HG02588 (cell line): ENCODE results near the gene HERC2.
"Not testable (repeated sequence)": the region's sequence is repeated elsewhere in the genome, so short reads cannot be mapped to it uniquely, and the experiment has no call there.

ENCODE experiments used
- ATAC-seq: cut with Tn5 transposase; IDR thresholded peaks from one replicate; pipeline ENCODE4 v1.9.1; 2021; ENCODE audit warnings: mild to moderate bottlenecking, moderate library complexity; ENCODE audit not compliant: unreplicated experiment

The HERC2 gene

DNA sequence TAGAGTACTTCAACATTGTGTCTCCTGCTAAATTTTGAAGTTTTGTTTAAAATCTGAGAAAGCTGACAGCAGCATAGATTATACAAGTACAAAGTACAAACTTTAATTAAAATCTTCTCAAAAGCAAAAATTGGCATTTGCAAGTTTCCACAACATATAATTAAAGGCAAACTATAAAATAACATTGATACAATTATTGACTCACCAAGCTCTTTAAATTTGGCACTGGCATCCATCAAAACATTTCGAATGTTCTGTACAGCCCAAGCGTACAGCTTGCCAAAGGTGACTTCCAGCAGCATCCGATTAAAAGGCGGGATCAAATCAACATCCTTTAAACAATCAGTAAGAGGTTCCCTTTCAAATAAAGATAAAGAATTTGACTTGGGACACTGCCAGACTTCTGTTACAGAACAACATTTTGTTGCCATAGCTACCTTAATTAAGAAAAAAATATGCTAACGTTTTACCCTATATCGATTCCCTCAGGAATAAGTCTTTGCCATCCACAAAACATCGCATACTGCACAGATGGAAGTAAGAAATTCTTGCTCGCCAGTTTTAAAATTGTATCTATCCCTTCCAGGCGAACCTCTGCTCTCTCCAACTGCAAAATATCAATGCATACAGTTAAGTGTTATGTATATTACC, 92.9 kb downstream of the HERC2 start:
- ATAC-seq, result not testable (repeated sequence)

DNA sequence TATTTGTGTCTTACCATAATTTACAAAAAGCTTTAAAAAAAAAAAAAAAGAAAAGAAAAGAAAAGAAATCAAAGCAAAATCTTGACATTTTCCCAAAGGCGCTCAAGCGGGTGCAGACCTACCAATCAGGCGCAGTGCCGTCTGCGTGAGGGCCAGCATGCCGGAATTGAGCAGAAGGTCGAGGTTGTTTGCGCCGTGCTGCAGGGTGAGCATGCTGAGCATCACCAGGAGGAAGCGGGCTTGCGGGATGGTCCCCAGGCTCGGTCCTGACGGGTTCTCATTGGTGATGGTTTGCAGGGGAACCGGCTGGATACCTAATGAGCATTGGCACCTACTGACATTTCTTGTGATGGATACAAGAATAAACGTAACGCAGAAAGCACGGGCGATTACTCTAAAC, 93.9 kb downstream of the HERC2 start:
- no peak for ATAC-seq

DNA sequence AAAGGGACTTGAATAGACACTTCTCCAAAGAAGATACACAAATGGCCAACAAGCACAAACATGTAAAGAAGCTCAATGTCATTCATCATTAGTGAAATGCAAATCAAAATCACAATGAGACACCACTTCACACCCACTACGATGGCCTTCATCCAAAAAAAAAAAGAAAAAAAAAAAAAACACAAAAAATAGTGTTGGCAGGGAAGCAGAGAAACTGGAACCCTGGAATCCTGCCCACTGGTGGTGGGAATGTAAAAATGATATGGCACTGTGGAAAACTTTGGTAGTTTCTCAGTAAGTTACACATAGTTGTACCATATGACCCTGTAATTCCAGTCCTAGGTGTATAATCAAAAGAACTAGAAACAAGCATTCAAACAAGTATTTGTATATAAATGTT, 94.7 kb downstream of the HERC2 start:
- ATAC-seq, result not testable (repeated sequence)

DNA sequence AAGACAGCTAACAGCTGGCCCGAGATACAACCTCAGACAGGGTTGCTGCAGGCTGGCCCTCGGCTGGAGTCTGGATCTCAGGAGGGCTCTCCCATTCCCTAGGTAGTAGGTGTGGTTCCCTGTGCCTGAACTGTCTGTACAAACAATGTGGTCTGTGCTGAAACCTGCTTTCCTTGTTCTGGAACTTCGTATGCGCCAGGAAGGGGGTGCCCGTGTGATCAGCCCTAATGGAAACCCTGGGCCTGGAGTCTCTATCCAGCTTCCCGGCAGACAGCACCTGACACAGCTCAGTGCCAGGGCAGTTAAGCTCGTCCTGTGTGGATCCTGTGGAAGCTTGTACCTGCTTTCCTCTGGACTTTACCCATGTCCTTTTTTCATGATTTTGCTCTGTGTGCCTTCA, 99.4 kb downstream of the HERC2 start:
- ATAC-seq, result not testable (repeated sequence)

DNA sequence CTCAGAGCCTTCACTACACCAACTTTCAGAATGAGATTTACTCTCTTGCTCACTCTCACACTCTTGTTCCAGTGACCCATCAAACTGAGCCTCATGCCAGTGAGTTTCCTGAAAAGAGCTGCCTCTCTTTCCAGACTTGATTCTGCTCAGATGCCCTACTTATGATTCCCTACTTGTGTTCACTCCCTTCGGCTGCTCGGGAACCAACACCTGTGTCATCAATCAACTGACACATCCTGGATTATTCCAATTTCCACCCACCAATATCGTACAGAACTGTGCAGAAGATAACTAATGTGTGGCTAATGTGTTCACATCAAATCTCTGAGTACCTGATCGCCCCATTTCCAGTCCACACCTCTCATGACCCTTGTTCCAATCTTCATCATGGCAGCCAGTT, 100.3 kb downstream of the HERC2 start:
- not testable (repeated sequence) for ATAC-seq

DNA sequence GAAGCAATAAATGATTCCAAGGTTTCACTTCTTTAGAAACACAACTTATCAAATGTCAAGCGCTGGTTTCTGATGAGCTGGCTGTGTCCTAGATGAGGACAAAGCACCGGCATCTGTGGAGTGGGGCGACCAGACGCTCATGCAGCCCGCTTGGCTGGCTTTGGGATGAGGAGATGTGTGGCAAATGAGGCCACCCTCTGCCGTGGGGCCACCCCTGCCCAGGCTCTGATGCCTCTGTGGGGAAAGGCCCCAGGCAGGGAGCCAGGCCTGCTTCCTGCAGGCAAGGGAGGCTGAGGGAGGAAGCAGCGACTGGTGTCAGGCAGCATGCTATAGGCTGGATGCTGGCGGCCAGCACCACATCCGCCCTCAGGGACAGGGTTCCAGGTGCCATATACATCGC, 102.9 kb downstream of the HERC2 start:
- no peak for ATAC-seq

DNA sequence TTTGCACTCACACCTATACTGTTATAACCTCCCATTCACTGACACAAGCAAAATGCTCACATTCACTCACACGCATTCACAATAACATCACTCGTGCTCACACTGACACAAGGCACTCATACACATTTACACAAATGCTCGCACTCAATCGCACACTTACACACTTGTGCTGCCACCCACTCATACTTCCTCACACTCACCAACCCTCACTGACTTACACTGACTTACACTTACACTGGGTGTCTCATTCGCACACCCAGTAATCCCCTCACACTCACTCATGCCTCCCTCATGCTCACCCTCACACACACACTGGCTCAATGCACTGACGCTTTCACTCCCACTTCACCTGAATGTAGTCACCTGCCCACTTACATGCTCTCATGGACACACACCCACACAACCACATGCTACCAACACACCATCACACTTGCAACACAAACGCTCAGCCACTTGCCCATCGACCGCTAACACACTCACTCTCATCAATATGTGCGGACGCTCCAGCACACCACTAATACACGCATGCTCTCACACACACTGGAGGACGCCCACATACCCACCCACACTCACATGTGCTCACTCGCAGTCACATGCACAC, 104.9 kb downstream of the HERC2 start:
- ATAC-seq, result not testable (repeated sequence)

DNA sequence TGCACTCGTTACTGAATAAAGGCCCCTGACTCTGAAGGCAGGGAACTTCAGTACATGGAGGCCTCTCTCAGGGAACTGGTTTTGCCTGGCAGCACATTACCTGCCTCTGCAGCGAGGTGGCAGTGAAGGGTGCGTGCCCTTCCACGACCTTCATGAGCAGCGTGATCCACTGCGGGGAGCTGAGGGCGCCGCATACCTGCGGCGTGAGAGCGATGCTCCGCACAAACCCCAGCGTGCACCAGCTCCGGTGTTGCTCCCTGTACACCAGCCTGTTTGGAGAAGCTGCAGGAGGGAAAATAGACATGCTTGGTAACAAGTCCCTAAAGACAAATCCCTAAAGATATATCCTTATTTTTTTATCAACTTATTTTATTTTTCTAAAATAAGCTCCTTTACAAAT, 106.5 kb downstream of the HERC2 start:
- not testable (repeated sequence) for ATAC-seq

DNA sequence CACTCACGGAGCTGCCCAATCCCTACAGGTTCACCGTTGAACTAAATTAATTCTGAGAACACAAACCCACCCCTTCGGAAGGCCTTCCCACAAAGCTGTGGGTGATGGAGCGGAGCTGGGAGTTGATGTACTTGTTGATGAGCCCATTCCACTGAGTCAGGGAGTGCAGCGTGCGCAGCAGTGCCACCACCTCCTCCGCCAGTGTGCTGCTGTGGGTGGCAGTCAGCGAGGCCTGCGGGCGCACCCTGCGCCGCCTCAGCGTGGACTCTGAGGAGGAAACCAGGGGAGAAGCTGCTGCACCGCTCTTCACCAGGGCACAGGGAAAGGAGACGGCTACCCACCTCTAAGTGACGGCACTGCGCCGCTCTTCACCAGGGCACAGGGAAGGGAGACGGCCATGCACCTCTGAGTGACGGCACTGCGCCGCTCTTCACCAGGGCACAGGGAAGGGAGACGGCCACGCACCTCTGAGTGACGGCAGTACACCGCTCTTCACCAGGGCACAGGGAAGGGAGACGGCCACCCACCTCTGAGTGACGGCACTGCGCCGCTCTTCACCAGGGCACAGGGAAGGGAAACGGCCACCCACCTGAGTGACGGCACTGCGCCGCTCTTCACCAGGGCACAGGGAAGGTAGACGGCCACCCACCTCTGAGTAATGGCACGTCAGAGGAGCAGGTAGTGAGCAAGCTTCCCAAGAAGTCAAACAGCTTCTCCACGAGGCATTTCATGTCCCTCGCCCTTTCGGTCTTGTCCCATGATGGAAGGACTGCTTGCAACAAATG, 107.8 kb downstream of the HERC2 start:
- ATAC-seq, result not testable (repeated sequence)

DNA sequence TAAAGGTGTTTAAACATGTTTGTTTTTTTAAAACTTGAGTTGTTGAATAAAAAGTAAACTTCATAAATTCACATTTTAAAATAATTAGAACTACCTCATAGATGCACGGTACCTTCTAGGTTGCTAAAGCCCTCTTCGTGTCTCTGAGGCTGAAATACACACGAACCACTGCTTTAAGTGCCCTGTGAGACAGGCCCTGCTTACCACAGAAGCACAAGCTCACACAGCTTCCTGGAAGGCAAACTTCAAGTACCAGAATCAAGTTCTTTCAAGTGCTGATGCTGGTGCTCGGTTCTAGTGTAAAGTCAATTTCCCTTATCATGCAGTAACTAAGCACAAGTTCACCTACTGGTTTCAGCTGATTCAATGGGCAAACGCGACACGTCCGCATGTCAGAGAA, 108.6 kb downstream of the HERC2 start:
- ATAC-seq, result not testable (repeated sequence)

DNA sequence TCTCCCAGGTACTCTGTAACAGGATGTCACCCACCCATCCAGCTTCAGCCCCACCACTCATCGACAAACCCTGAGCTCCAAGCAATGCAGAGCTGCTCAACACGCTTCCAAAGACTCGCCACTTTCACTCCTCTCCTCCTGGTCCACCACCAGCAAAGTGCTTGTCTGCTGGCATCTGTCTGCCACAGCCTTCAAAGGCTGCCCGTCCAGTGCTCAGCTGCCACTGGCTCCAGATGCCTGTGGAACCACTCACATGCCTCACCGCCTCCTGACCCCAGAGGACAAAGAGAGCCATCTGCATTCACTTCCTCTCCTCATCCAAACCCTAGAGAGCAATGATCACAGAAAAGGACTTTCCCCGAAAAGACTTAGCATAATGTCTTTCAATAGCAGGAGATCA, 113.4 kb downstream of the HERC2 start:
- ATAC-seq, result no peak

DNA sequence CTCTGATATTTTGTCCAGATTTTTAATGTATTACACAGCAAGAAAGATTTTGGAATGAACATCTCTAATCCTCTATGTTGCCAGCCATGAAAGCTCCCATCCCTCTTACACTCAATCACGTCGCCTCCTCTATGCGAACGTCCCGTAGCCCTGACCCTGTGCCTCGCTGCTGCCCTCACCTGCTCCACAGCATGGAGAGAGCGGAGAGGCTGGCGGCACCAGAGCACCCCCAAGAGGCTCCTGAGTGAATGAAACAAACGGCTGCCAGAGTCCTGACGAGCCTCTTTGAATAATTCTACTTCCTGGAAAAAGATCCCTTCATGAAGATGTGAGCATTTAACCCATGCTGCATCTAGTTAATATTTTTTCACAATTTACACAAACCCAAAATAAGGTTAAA, 116.3 kb downstream of the HERC2 start:
- ATAC-seq, result not testable (repeated sequence)

DNA sequence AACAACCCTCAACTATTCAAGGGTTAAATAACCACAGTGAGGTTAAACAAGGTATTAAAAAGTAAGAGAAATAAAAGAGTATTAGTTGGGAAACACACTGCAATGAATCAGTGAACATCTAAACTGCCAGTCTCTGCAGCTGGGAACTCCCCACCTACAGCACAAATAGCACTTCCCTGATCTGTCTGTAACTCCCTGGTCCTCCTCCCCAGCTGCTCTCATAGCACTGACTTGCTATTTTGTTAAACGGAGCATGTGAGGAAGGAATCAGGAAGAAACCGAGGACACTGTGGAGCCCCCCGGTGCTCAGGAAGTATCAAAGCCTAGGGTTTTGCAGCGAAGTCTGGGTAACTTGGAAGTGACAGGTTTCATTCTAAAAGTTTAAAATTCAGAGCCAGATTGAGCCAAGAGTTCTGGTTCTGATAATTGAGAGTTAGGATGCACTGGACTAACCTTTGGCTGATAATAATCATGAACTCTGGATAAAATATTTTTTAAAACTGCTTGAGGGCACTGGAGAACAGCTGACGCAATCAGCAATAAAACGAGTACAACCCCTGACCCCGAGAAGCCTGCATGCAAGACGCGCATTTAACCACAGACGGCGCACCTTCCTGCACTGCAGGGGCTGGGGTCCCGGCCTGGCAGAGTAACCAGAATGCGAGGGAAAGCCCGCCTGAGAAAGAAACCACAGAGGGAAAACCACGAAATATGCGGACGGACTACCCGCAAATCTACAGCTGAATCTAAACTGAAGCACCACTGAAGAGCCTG, 118.7 kb downstream of the HERC2 start:
- not testable (repeated sequence) for ATAC-seq

DNA sequence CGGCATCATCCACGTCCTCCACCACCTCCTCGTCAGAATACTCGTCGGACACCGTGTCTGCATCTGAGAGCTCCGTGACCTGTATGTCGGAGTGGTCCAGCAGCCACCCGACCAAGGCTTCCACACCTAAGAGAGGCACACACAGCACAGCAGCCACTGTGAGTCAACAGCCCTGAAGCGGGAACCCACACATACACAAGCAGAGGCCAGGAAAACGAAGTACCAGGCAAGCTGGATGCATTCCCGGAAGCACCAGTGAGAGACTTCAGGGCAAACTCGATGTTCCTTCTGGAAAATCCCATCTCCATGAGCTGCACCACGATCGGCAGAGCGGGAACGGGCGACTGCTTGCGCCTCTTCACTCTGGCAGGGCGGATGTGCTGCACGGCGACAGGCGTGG, 119.9 kb downstream of the HERC2 start:
- not testable (repeated sequence) for ATAC-seq

DNA sequence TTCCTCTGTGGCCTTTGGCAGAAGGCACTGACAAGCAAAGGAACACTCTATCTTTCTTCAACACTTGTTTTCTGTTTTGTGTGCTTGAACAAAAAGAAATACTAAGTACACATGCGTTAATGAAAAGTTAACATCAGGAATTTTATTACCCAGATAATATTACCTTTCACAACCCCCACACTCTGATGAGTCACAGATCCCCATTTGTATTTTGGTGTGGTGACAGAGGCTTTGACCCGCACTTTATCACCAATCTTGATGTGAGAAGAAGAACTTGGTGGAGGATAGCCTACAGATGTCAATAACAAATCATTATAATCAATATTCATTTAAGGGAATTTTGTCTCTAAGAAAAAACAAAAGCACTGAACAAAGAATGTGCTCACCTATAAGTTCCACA, 123.8 kb downstream of the HERC2 start:
- not testable (repeated sequence) for ATAC-seq

DNA sequence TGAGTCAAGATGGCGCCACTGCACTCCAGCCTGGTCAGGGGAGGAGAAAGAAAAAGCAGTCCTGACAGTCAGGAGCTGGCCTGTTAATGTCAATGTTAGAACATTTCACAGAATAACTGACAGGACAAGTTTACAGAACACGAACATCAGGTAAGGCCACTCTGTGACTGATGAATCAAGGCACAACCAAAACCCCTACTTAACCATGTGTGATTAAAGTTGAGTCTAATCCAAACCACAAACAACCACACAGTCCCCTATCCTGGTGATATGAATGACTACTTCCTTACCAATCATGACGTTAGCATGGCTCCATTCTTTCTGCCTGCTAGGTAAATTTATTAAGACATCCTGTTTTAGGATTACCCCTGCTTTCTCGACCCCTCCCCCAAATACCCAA, 124.3 kb downstream of the HERC2 start:
- ATAC-seq, result not testable (repeated sequence)

DNA sequence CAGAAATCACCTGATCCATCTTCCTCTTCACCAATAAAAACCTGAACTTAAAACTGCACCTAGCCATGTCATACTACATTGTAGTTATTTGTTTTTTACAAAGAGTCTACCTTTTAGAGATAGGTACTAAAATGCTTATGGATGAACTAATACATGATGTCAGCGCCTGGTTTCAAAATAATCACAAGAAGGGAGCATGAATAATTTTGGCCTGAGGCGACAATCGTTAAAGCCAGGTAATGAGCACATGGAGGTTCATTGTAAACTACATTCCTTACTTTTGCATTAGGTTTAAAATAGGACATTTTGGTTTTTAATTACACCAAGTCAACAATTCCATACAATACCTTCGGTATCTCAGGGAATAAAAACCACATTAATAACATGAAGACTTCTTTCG, 125.4 kb downstream of the HERC2 start:
- ATAC-seq, result not testable (repeated sequence)

DNA sequence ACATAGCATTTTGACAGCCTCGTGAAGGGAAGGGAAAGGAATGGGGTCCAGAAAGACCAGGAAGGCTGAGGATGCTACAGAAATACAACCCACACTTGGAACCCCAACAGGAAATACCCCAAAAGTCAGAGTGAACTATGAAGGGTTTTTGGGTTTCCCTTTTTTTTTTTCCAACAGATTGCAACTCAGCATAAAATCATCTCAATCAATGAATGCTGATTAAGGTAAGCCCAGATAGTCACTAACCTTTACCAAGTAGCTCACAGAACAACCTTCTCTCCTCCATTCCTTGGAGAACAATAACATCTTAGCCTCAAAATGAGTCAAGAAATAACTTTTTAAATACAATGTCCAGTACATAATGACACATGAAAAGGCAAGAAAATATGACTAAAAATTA, 129.2 kb downstream of the HERC2 start:
- no peak for ATAC-seq

DNA sequence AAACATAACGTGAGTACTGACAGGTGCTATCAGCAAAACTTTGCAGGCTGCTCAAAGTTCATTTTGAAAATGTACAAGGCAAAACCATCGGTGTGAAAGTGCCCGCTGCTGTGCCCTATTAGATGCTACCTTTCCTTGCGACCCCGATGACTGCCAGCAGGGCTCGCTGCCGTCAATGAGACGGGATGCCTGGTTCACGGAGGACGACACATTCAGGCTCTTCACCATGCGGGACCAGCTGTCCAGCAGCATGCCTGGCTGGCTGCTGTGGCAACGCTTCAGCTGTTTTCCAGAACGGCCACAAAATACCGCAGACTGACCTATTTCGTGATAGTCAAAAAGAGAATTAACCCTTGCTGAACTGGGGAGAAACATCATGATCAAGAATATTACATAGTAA, 130.1 kb downstream of the HERC2 start:
- no peak for ATAC-seq

DNA sequence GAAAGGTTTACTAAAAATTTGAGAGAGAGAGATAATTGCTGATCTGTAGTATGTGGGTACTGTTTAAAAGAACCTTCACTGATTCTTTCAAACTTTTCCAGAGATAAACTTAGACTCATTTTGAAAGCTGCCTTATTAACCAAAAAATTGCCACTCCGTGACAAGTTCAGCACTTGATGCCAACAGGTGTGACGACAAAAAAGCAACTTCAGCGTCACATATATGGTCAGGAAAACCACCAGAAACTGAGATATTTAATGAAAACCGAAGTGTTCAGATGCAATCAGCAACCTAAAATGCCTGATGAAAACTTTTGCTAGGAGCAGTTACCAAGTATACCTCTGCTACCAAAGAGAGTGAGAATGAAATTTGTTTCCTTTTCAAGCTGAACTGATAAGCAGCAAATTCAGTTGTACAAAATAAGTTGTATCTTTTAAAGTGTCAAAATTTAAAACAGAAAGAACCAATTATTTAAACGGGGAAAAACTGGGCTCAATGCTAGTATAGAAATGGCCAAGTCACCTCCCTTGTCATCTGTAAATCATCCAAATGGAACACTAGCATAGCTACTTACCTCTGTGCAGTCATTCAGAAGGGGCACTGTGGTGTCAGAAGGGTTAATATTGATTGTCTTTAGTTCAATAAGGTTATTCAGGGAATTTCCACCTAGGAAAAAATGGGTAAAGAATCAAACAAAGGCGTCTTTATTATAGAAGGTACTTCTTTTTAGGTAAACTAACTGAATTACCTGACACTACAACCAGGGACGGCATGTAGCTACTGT, 131.4 kb downstream of the HERC2 start:
- no peak for ATAC-seq
